Measurements from ENCODE around the gene CNTFR. TPM values are rescaled to one million over a fixed set of nuclear protein-coding genes. Genes with fewer than 3 reads are reported as not detected.

CNTFR gene
- total and polyA plus RNA-seq, 2 of the 8 experiments (the other 6 are each of a cell fraction or from before 2014, with no cell fraction given), result 1.2 to 4.2 TPM

DNA sequence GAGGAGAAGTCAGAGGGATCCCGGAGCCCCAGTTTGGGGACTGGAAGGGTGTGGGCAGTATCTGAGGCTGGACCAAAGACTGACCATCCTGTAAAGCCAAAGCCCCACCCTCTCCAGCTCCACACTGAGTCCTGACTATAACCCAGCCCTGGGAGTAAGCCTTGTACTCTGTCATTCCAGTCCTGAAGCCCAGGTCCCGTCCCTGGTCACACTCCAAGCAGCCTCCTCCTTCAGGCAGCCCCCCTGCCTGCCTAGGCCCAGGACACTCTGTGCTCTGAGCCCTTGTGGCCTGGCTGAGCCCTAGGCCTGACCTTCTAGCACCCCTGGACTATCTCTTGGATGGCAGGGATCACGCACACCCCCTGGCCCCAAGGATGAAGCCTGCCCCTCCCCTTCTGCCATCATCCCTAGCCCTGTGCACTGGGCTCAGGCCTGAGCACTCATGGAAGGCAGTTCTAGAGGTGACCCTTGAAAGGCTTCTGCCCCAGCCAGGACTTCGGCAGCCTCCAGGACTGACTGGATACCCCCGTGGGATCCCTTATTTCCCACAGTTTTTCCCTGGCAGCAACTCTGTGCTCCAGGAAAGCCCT is 38.7 kb downstream of the CNTFR start (continued):
- TF ChIP-seq, protein P1, sequence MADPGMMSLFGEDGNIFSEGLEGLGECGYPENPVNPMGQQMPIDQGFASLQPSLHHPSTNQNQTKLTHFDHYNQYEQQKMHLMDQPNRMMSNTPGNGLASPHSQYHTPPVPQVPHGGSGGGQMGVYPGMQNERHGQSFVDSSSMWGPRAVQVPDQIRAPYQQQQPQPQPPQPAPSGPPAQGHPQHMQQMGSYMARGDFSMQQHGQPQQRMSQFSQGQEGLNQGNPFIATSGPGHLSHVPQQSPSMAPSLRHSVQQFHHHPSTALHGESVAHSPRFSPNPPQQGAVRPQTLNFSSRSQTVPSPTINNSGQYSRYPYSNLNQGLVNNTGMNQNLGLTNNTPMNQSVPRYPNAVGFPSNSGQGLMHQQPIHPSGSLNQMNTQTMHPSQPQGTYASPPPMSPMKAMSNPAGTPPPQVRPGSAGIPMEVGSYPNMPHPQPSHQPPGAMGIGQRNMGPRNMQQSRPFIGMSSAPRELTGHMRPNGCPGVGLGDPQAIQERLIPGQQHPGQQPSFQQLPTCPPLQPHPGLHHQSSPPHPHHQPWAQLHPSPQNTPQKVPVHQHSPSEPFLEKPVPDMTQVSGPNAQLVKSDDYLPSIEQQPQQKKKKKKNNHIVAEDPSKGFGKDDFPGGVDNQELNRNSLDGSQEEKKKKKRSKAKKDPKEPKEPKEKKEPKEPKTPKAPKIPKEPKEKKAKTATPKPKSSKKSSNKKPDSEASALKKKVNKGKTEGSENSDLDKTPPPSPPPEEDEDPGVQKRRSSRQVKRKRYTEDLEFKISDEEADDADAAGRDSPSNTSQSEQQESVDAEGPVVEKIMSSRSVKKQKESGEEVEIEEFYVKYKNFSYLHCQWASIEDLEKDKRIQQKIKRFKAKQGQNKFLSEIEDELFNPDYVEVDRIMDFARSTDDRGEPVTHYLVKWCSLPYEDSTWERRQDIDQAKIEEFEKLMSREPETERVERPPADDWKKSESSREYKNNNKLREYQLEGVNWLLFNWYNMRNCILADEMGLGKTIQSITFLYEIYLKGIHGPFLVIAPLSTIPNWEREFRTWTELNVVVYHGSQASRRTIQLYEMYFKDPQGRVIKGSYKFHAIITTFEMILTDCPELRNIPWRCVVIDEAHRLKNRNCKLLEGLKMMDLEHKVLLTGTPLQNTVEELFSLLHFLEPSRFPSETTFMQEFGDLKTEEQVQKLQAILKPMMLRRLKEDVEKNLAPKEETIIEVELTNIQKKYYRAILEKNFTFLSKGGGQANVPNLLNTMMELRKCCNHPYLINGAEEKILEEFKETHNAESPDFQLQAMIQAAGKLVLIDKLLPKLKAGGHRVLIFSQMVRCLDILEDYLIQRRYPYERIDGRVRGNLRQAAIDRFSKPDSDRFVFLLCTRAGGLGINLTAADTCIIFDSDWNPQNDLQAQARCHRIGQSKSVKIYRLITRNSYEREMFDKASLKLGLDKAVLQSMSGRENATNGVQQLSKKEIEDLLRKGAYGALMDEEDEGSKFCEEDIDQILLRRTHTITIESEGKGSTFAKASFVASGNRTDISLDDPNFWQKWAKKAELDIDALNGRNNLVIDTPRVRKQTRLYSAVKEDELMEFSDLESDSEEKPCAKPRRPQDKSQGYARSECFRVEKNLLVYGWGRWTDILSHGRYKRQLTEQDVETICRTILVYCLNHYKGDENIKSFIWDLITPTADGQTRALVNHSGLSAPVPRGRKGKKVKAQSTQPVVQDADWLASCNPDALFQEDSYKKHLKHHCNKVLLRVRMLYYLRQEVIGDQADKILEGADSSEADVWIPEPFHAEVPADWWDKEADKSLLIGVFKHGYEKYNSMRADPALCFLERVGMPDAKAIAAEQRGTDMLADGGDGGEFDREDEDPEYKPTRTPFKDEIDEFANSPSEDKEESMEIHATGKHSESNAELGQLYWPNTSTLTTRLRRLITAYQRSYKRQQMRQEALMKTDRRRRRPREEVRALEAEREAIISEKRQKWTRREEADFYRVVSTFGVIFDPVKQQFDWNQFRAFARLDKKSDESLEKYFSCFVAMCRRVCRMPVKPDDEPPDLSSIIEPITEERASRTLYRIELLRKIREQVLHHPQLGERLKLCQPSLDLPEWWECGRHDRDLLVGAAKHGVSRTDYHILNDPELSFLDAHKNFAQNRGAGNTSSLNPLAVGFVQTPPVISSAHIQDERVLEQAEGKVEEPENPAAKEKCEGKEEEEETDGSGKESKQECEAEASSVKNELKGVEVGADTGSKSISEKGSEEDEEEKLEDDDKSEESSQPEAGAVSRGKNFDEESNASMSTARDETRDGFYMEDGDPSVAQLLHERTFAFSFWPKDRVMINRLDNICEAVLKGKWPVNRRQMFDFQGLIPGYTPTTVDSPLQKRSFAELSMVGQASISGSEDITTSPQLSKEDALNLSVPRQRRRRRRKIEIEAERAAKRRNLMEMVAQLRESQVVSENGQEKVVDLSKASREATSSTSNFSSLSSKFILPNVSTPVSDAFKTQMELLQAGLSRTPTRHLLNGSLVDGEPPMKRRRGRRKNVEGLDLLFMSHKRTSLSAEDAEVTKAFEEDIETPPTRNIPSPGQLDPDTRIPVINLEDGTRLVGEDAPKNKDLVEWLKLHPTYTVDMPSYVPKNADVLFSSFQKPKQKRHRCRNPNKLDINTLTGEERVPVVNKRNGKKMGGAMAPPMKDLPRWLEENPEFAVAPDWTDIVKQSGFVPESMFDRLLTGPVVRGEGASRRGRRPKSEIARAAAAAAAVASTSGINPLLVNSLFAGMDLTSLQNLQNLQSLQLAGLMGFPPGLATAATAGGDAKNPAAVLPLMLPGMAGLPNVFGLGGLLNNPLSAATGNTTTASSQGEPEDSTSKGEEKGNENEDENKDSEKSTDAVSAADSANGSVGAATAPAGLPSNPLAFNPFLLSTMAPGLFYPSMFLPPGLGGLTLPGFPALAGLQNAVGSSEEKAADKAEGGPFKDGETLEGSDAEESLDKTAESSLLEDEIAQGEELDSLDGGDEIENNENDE (IDR thresholded peaks at IDR 0.05; ENCODE audit: insufficient replicate concordance, low read length), result no peak
- TF ChIP-seq TEAD4 (IDR thresholded peaks at IDR 0.05; ENCODE audit: low read depth, low read length), result no peak
- TF ChIP-seq CBX5 (IDR thresholded peaks at IDR 0.05; ENCODE audit: low read depth, low read length), result no peak
- TF ChIP-seq CHD2 (IDR thresholded peaks at IDR 0.05; ENCODE audit: low read length), result no peak
- no peak for TF ChIP-seq KDM5A (IDR thresholded peaks at IDR 0.05; ENCODE audit: low read length)
- no peak for TF ChIP-seq SIX5 (IDR thresholded peaks at IDR 0.05; ENCODE audit: low read depth, low read length)
- no peak for TF ChIP-seq BACH1 (IDR thresholded peaks at IDR 0.05; ENCODE audit: low read length)
- TF ChIP-seq RAD21 (IDR thresholded peaks at IDR 0.05 in 1 of 2, conservative IDR thresholded peaks at IDR 0.05 in 1 of 2; ENCODE audit: low read depth in 2 of 2, low read length in 2 of 2), result no peak
- TF ChIP-seq TBP (IDR thresholded peaks at IDR 0.05; ENCODE audit: low read depth, low read length), result no peak
- no peak for TF ChIP-seq CTBP2 (IDR thresholded peaks at IDR 0.05; ENCODE audit: borderline replicate concordance, insufficient read depth, insufficient read length, low read length)
- TF ChIP-seq SRF (IDR thresholded peaks at IDR 0.05; ENCODE audit: low read depth, low read length), result no peak
- no peak for TF ChIP-seq KDM1A (IDR thresholded peaks at IDR 0.05; ENCODE audit: borderline replicate concordance, low read length)

Measured in H1 (cell line).